HepG2 (cell line): ENCODE results near the gene MIF4GD. TPM values are rescaled to one million over a fixed set of nuclear protein-coding genes. Genes with fewer than 3 reads are reported as not detected.
A peak's percentile ranks its signal among the peaks of the same experiment; 100 is the strongest.

Source experiments
- ADNP ChIP-seq: sonication (generic); formaldehyde crosslinking; IDR thresholded peaks from 2 replicates; pipeline ENCODE4 v1.4.0; 2020; ENCODE audit warnings: missing genetic modification reagents
- ARNT2 ChIP-seq: sonication (generic); formaldehyde crosslinking; IDR thresholded peaks from 2 replicates; pipeline ENCODE4 v1.8.0; 2022; ENCODE audit warnings: mild to moderate bottlenecking, low read depth, missing genetic modification reagents, moderate library complexity
- CAMTA2 ChIP-seq: sonication (generic); formaldehyde crosslinking; IDR thresholded peaks from 2 replicates; pipeline ENCODE4 v1.4.0; 2020; ENCODE audit warnings: mild to moderate bottlenecking, missing genetic modification reagents, borderline replicate concordance
- CBX1 ChIP-seq: IDR thresholded peaks from one replicate; pipeline ENCODE4 v1.6.1; 2016; ENCODE audit warnings: antibody characterized with exemption, low read depth
- EP300 ChIP-seq, 3 experiments: sonication (generic) in 1 of 3; formaldehyde crosslinking in 1 of 3; IDR thresholded peaks; 2 replicates each; pipeline versions ENCODE4 v1.5.1 to v1.6.1; 2011 to 2020; ENCODE audit warnings: low read depth in 2 of 3, low read length in 2 of 3, borderline replicate concordance in 1 of 3, improper control_type of control experiment in 1 of 3, mild to moderate bottlenecking in 1 of 3, missing genetic modification reagents in 1 of 3, moderate library complexity in 1 of 3
- FOSL2 ChIP-seq: sonication (generic); formaldehyde crosslinking; IDR thresholded peaks from 2 replicates; pipeline ENCODE4 v1.4.0; 2020; ENCODE audit warnings: missing genetic modification reagents
- HOXA9 ChIP-seq: sonication (generic); formaldehyde crosslinking; IDR thresholded peaks from 2 replicates; pipeline ENCODE4 v1.8.1; 2022; ENCODE audit warnings: missing genetic modification reagents, mild to moderate bottlenecking, moderate library complexity, borderline replicate concordance
- KDM2A ChIP-seq: sonication (generic); formaldehyde crosslinking; IDR thresholded peaks from 2 replicates; pipeline ENCODE4 v1.4.0; 2020; ENCODE audit warnings: low read depth, missing genetic modification reagents, borderline replicate concordance
- NR2F6 ChIP-seq, 2 experiments: IDR thresholded peaks; 2 replicates each; pipeline ENCODE4 v1.6.1; 2016; ENCODE audit warnings: antibody characterized with exemption in 1 of 2, mild to moderate bottlenecking in 1 of 2
- PPARG ChIP-seq: conservative IDR thresholded peaks from 2 replicates; pipeline ENCODE4 v1.6.1; 2016; ENCODE audit warnings: missing biosample characterization, missing genetic modification reagents
- RARA ChIP-seq: IDR thresholded peaks from 2 replicates; pipeline ENCODE4 v1.6.1; 2016; ENCODE audit warnings: missing genetic modification reagents, missing compliant biosample characterization
- TEAD2 ChIP-seq: sonication (generic); formaldehyde crosslinking; IDR thresholded peaks from 2 replicates; pipeline ENCODE4 v1.9.0; 2021; ENCODE audit warnings: missing genetic modification reagents
- ZKSCAN8 ChIP-seq: IDR thresholded peaks from 2 replicates; pipeline ENCODE4 v1.6.1; 2016; ENCODE audit warnings: borderline replicate concordance, missing genetic modification reagents, missing compliant biosample characterization
- ZMYM3 ChIP-seq: sonication (generic); formaldehyde crosslinking; IDR thresholded peaks from 2 replicates; pipeline ENCODE4 v1.5.1; 2020; ENCODE audit warnings: mild to moderate bottlenecking, missing genetic modification reagents
- ZNF10 ChIP-seq: sonication (generic); formaldehyde crosslinking; IDR thresholded peaks from 2 replicates; pipeline ENCODE4 v1.4.0; 2020; ENCODE audit warnings: mild to moderate bottlenecking, low read depth, missing genetic modification reagents, borderline replicate concordance
- ZNF136 ChIP-seq: sonication (generic); formaldehyde crosslinking; IDR thresholded peaks from 2 replicates; pipeline ENCODE4 v1.8.1; 2022; ENCODE audit warnings: low read depth, mild to moderate bottlenecking, moderate library complexity, missing genetic modification reagents
- ZNF180 ChIP-seq: sonication (generic); formaldehyde crosslinking; IDR thresholded peaks from 2 replicates; pipeline ENCODE4 v1.4.0; 2020; ENCODE audit warnings: low read depth, missing genetic modification reagents, borderline replicate concordance
- ZNF577 ChIP-seq: sonication (generic); formaldehyde crosslinking; IDR thresholded peaks from 2 replicates; pipeline ENCODE4 v1.4.0; 2020; ENCODE audit warnings: mild to moderate bottlenecking, low read depth, missing genetic modification reagents, borderline replicate concordance
- polyA plus RNA-seq, 8 experiments: library from polyadenylated mRNA; depleted of rRNA in 3 of 8; stranded (reverse) in 7 of 8; unstranded in 1 of 8; fragments of >200 nt; fragmentation: Illumina TruSeq in 4 of 8; extraction: Trizol in 4 of 8; gene quantifications; 2 replicates each; pipeline versions ENCODE4 v1.2.1 to v1.2.3, GENCODE V29; 2011 to 2016; ENCODE audit warnings: low read depth in 4 of 8, missing spikeins in 1 of 8, mixed read lengths in 1 of 8; ENCODE audit not compliant: insufficient read depth in 1 of 8
- total RNA-seq, 5 experiments: library from RNA; depleted of rRNA; stranded (reverse); fragments of >200 nt; fragmentation: Illumina TruSeq; extraction: Trizol; gene quantifications; 2 replicates each; pipeline ENCODE4 v1.2.3, GENCODE V29; 2016; ENCODE audit warnings: low read depth in 1 of 5
- TF ChIP-seq, protein P1 (sequence below): IDR thresholded peaks from 2 replicates; pipeline ENCODE4 v1.6.1; 2016
- TF ChIP-seq, protein P2 (sequence below): sonication (generic); formaldehyde crosslinking; IDR thresholded peaks from 2 replicates; pipeline ENCODE4 v1.4.0; 2020; ENCODE audit warnings: mild to moderate bottlenecking, missing genetic modification reagents
- TF ChIP-seq, protein P3 (sequence below): sonication (generic); formaldehyde crosslinking; IDR thresholded peaks from 2 replicates; pipeline ENCODE4 v1.5.0; 2020; ENCODE audit warnings: mild to moderate bottlenecking, missing genetic modification reagents
- TF ChIP-seq, protein P4 (sequence below): fragments of 450-650 bp; IDR thresholded peaks from 2 replicates; pipeline ENCODE4 v1.6.1; 2017; ENCODE audit warnings: mild to moderate bottlenecking

The MIF4GD gene
- total and polyA plus RNA-seq, 2 of the 13 experiments (the other 11 are each of a cell fraction or from before 2014, with no cell fraction given), result 14.0 to 28.0 TPM

DNA sequence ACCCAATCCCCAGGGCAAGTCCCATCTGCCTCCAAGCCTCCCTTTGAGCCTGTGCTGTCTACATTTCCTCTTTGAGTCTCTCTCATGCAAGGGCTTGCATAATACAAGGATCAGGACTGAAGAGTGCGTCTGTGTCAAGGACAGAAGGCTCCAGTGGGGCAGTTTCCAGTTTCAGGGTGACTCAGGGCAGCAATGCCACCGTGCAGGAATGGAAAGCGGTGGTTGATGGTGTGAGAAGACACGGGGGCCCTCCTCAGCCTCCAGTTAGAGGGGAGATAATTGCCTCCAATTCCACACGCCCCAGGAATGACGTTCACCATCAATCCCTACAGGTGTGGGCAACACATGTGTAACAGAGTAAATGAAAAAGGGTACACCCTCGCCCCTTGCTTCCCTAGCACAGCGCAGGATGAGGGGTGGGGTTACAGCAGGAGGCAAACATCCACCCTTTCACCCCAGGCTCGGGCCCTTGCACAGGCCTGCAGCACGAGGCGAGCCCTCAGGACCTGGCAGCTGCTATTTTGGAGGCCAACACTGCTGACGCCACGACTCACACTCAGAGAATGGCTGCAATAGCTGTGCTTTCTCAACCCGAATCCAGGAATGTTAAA lies 43.0 kb upstream of the MIF4GD start (continued):
- TF ChIP-seq ZKSCAN8 (no peak), ZNF10 (CRISPR knock-in tag) (no peak), ZNF136 (no peak), EP300 (IDR thresholded peaks at IDR 0.05; ENCODE audit: low read depth in 2 of 2, low read length in 2 of 2) (0 out of 4 replicates have a peak, but pooled peaks of 1 of the 2 experiments have one; percentile 20), EP300 (CRISPR knock-in tag; IDR thresholded peaks at IDR 0.05; ENCODE audit: borderline replicate concordance) (no peak), PPARG (CRISPR knock-in tag) (no peak), RARA (CRISPR knock-in tag) (peak; percentile 76), KDM2A (CRISPR knock-in tag) (0 out of 2 replicates have a peak, but pooled peaks have one; percentile 14), ARNT2 (CRISPR knock-in tag) (0 out of 2 replicates have a peak, but pooled peaks have one; percentile 25), CAMTA2 (CRISPR knock-in tag) (no peak), HOXA9 (CRISPR knock-in tag) (no peak), CBX1 (no peak), ZNF577 (CRISPR knock-in tag) (no peak), FOSL2 (CRISPR knock-in tag) (peak; percentile 54), TEAD2 (CRISPR knock-in tag) (no peak), ZMYM3 (CRISPR knock-in tag) (peak; percentile 53; the same call in 1 of the 2 replicates), ADNP (CRISPR knock-in tag) (no peak), ZNF180 (CRISPR knock-in tag) (no peak), NR2F6 (IDR thresholded peaks at IDR 0.05) (peak; percentile 42; the same call in 1 of the 2 replicates), NR2F6 (CRISPR knock-in tag; IDR thresholded peaks at IDR 0.05) (peak; percentile 69; the same call in 1 of the 2 replicates)
- TF ChIP-seq, protein P1, sequence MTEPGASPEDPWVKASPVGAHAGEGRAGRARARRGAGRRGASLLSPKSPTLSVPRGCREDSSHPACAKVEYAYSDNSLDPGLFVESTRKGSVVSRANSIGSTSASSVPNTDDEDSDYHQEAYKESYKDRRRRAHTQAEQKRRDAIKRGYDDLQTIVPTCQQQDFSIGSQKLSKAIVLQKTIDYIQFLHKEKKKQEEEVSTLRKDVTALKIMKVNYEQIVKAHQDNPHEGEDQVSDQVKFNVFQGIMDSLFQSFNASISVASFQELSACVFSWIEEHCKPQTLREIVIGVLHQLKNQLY, result no peak
- TF ChIP-seq, protein P2, sequence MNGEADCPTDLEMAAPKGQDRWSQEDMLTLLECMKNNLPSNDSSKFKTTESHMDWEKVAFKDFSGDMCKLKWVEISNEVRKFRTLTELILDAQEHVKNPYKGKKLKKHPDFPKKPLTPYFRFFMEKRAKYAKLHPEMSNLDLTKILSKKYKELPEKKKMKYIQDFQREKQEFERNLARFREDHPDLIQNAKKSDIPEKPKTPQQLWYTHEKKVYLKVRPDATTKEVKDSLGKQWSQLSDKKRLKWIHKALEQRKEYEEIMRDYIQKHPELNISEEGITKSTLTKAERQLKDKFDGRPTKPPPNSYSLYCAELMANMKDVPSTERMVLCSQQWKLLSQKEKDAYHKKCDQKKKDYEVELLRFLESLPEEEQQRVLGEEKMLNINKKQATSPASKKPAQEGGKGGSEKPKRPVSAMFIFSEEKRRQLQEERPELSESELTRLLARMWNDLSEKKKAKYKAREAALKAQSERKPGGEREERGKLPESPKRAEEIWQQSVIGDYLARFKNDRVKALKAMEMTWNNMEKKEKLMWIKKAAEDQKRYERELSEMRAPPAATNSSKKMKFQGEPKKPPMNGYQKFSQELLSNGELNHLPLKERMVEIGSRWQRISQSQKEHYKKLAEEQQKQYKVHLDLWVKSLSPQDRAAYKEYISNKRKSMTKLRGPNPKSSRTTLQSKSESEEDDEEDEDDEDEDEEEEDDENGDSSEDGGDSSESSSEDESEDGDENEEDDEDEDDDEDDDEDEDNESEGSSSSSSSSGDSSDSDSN (CRISPR knock-in tag), result no peak
- TF ChIP-seq, protein P3, sequence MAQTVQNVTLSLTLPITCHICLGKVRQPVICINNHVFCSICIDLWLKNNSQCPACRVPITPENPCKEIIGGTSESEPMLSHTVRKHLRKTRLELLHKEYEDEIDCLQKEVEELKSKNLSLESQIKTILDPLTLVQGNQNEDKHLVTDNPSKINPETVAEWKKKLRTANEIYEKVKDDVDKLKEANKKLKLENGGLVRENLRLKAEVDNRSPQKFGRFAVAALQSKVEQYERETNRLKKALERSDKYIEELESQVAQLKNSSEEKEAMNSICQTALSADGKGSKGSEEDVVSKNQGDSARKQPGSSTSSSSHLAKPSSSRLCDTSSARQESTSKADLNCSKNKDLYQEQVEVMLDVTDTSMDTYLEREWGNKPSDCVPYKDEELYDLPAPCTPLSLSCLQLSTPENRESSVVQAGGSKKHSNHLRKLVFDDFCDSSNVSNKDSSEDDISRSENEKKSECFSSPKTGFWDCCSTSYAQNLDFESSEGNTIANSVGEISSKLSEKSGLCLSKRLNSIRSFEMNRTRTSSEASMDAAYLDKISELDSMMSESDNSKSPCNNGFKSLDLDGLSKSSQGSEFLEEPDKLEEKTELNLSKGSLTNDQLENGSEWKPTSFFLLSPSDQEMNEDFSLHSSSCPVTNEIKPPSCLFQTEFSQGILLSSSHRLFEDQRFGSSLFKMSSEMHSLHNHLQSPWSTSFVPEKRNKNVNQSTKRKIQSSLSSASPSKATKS (CRISPR knock-in tag), result no peak
- TF ChIP-seq, protein P4, sequence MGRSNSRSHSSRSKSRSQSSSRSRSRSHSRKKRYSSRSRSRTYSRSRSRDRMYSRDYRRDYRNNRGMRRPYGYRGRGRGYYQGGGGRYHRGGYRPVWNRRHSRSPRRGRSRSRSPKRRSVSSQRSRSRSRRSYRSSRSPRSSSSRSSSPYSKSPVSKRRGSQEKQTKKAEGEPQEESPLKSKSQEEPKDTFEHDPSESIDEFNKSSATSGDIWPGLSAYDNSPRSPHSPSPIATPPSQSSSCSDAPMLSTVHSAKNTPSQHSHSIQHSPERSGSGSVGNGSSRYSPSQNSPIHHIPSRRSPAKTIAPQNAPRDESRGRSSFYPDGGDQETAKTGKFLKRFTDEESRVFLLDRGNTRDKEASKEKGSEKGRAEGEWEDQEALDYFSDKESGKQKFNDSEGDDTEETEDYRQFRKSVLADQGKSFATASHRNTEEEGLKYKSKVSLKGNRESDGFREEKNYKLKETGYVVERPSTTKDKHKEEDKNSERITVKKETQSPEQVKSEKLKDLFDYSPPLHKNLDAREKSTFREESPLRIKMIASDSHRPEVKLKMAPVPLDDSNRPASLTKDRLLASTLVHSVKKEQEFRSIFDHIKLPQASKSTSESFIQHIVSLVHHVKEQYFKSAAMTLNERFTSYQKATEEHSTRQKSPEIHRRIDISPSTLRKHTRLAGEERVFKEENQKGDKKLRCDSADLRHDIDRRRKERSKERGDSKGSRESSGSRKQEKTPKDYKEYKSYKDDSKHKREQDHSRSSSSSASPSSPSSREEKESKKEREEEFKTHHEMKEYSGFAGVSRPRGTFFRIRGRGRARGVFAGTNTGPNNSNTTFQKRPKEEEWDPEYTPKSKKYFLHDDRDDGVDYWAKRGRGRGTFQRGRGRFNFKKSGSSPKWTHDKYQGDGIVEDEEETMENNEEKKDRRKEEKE, result no peak
